Rectal smooth muscle tissue (tissue), 1 donor: Measurements from ENCODE around the gene BCAS4.

Source experiments
- H3K27ac ChIP-seq: one replicate; pipeline ENCODE4 v1.7.0; 2013; ENCODE audit warnings: low read depth, low read length, inconsistent platforms
- H3K27me3 ChIP-seq: one replicate; pipeline ENCODE4 v1.7.0; 2013; ENCODE audit warnings: low read length; ENCODE audit not compliant: control insufficient read depth, insufficient read depth
- H3K36me3 ChIP-seq: one replicate; pipeline ENCODE4 v1.7.0; 2013; ENCODE audit warnings: low read length; ENCODE audit not compliant: control insufficient read depth, insufficient read depth
- H3K4me1 ChIP-seq: one replicate; pipeline ENCODE4 v1.7.0; 2013; ENCODE audit warnings: low read length; ENCODE audit not compliant: control insufficient read depth, insufficient read depth
- H3K4me3 ChIP-seq: one replicate; pipeline ENCODE4 v1.7.0; 2013; ENCODE audit warnings: low read length
- H3K9ac ChIP-seq: one replicate; pipeline ENCODE4 v1.7.0; 2013; ENCODE audit warnings: low read length

BCAS4 gene

GRCh38 chr20:50913690-50914375, 119.0 kb downstream of the BCAS4 start:
- peaks cover 18% of the 10 kb centered on the region for H3K4me1 ChIP-seq
- no peak overlapping the region for H3K4me3 ChIP-seq
- no peak overlapping the region for H3K27ac ChIP-seq
- no peak overlapping the region for H3K9ac ChIP-seq
- no peaks in the 10 kb centered on the region for H3K27me3 ChIP-seq
- H3K36me3 ChIP-seq: no peaks in the 10 kb centered on the region

- Histone ChIP-seq H3K27me3 (no peaks in the 10 kb centered on the region), H3K36me3 (no peaks in the 10 kb centered on the region), H3K4me1 (peaks cover 18% of the 10 kb centered on the region), H3K9ac (no peak overlapping the region), H3K4me3 (no peak overlapping the region), H3K27ac (no peak overlapping the region)
Measured at GRCh38 chr20:50915424-50915823, 120.6 kb downstream of the BCAS4 start.

GRCh38 chr20:50916257-50916656, 121.4 kb downstream of the BCAS4 start:
- H3K4me3 ChIP-seq: no peak overlapping the region
- H3K27me3 ChIP-seq: no peaks in the 10 kb centered on the region
- H3K36me3 ChIP-seq: no peaks in the 10 kb centered on the region
- no peak overlapping the region for H3K9ac ChIP-seq
- H3K4me1 ChIP-seq: peaks cover 22% of the 10 kb centered on the region
- no peak overlapping the region for H3K27ac ChIP-seq

GRCh38 chr20:50916934-50917333, 122.1 kb downstream of the BCAS4 start:
- Histone ChIP-seq H3K4me3 (no peak overlapping the region), H3K36me3 (no peaks in the 10 kb centered on the region), H3K9ac (no peak overlapping the region), H3K27me3 (no peaks in the 10 kb centered on the region), H3K27ac (no peak overlapping the region), H3K4me1 (peaks cover 22% of the 10 kb centered on the region)

- Histone ChIP-seq H3K9ac (no peak overlapping the region), H3K36me3 (no peaks in the 10 kb centered on the region), H3K27me3 (no peaks in the 10 kb centered on the region), H3K4me1 (peaks cover 22% of the 10 kb centered on the region), H3K27ac (no peak overlapping the region), H3K4me3 (no peak overlapping the region)
Measured at GRCh38 chr20:50918403-50918802, 123.5 kb downstream of the BCAS4 start.

- Histone ChIP-seq H3K36me3 (no peaks in the 10 kb centered on the region), H3K27ac (no peak overlapping the region), H3K27me3 (no peaks in the 10 kb centered on the region), H3K4me1 (peaks cover 13% of the 10 kb centered on the region), H3K9ac (no peak overlapping the region), H3K4me3 (no peak overlapping the region)
Measured at GRCh38 chr20:50919567-50919966, 124.7 kb downstream of the BCAS4 start.

GRCh38 chr20:50920997-50921396, 126.1 kb downstream of the BCAS4 start:
- Histone ChIP-seq H3K36me3 (no peaks in the 10 kb centered on the region), H3K4me1 (peaks cover 12% of the 10 kb centered on the region), H3K9ac (no peak overlapping the region), H3K4me3 (no peak overlapping the region), H3K27ac (no peak overlapping the region), H3K27me3 (no peaks in the 10 kb centered on the region)

- H3K27ac ChIP-seq: no peak overlapping the region
- H3K4me3 ChIP-seq: no peak overlapping the region
- peaks cover 8% of the 10 kb centered on the region for H3K4me1 ChIP-seq
Measured at GRCh38 chr20:50921803-50922501, 127.1 kb downstream of the BCAS4 start.

GRCh38 chr20:50924261-50924920, 129.5 kb downstream of the BCAS4 start:
- Histone ChIP-seq H3K27me3 (no peaks in the 10 kb centered on the region), H3K9ac (no peak overlapping the region), H3K4me1 (peaks cover 10% of the 10 kb centered on the region), H3K27ac (no peak overlapping the region), H3K4me3 (no peak overlapping the region), H3K36me3 (no peaks in the 10 kb centered on the region)

More at GRCh38 chr20:50921803-50922501, 127.1 kb downstream of the BCAS4 start:
- no peak overlapping the region for H3K9ac ChIP-seq
- H3K36me3 ChIP-seq: no peaks in the 10 kb centered on the region
- no peaks in the 10 kb centered on the region for H3K27me3 ChIP-seq

GRCh38 chr20:50926530-50926929, 131.7 kb downstream of the BCAS4 start:
- H3K9ac ChIP-seq: no peak overlapping the region
- H3K27ac ChIP-seq: no peak overlapping the region
- H3K4me1 ChIP-seq: peaks cover 6% of the 10 kb centered on the region
- no peak overlapping the region for H3K4me3 ChIP-seq
- no peaks in the 10 kb centered on the region for H3K36me3 ChIP-seq
- no peaks in the 10 kb centered on the region for H3K27me3 ChIP-seq
